HFF-Myc (cell line): Measurements from ENCODE around the gene CHD3.

Experiments used
- DNase-seq: peaks from one replicate; pipeline ENCODE4 v3.0.0-alpha.2; 2011; ENCODE audit warnings: low read depth; ENCODE audit errors: extremely low read depth
- H3K4me3 ChIP-seq: replicated peaks from 2 replicates; pipeline ENCODE4 v1.5.1; 2011; ENCODE audit warnings: low read depth, mild to moderate bottlenecking, control low read depth, low read length
- TF ChIP-seq, protein P1 (sequence below): IDR thresholded peaks from 2 replicates; pipeline ENCODE4 v1.5.1; 2012; ENCODE audit warnings: mild to moderate bottlenecking, low read depth, low read length, control low read depth; ENCODE audit errors: missing control alignments

The CHD3 gene

DNA sequence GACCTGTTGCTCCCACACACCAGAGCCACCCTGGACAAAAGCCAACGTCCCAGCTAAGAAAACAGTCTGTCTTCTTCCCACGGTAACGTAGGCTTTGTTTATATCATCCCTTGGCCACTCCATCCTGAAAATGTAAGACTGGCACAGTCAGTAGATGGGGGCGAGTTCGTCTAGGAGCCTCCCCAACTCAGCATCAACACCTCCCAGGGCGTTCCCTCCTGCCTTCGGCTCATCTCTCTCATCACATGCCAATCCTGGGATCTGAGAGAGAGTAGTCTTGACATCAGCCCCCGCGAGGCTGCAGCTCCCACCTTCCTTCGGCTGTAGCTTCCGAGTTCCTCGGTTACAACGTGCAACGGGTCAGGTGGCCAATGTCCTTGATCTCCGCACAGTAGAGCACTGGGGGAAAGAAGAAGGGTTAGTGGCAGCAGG, 26.6 kb downstream of the CHD3 start:
- TF ChIP-seq, protein P1, sequence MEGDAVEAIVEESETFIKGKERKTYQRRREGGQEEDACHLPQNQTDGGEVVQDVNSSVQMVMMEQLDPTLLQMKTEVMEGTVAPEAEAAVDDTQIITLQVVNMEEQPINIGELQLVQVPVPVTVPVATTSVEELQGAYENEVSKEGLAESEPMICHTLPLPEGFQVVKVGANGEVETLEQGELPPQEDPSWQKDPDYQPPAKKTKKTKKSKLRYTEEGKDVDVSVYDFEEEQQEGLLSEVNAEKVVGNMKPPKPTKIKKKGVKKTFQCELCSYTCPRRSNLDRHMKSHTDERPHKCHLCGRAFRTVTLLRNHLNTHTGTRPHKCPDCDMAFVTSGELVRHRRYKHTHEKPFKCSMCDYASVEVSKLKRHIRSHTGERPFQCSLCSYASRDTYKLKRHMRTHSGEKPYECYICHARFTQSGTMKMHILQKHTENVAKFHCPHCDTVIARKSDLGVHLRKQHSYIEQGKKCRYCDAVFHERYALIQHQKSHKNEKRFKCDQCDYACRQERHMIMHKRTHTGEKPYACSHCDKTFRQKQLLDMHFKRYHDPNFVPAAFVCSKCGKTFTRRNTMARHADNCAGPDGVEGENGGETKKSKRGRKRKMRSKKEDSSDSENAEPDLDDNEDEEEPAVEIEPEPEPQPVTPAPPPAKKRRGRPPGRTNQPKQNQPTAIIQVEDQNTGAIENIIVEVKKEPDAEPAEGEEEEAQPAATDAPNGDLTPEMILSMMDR = no peak
- DNase-seq = peak; percentile 10
- H3K4me3 ChIP-seq = peak overlapping the region; percentile 58

DNA sequence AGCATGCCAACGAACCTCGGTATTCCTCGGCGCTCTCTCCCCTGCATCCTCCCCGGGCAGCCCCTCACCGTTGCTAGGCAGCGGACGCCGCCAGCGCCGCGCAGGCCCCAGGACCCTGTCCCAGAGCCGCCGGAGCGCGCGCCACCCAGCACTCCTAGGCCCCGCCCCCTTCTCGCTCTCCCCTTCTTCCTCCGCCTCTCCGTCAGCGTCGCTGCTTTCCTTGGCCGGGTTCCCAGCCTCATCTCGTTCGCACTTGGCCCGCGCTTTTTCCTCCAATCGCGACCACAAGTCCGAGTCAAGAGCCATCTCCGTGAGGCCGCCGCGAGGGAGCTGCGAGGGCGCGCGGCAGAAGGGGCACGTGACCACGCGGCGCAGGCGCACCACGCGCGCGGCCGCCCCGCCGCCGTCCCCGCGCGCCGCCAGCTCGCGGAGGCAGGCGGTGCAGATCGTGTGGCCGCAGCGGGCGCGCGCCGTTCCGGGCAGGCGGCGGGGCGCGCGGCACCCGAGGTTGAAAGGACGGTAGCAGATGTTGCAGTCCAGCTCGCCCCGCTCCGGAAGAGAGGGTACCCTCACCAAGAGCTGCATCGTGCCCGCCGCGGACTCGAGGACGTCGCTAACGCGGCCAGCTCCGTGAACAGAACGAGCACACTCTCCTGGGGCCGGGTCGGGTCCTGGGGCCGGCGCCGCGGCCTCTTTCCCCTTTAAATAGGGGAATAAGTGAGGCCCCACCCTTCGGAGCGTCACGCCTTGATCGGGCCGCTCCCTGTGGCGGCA, 27.2 kb downstream of the CHD3 start, which contains the start of gene RNF227:
Gene RNF227 (minus strand): TSS at position 679 of the 774 bp plus-strand sequence. CDS start 94 bp downstream, at position 585.
- DNase-seq = peak; percentile 87
- TF ChIP-seq, protein P1 = no peak
- H3K4me3 ChIP-seq = peak within 1 kb of the TSS; percentile 58

DNA sequence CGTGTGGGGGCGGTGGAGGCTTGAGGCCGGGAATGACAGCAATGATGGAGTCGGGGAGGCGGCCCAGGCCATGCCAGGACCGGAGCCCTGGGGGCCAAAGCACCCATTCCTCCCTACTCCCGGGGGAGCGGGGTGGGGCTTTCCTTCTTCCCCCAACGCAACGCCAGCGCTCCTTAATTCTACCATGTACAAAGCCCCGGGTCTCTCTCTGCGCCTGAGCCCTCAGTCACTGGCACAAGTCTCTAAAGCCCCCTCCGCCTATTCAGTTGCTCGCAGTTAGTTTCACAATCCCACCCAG, 27.7 kb downstream of the CHD3 start:
- TF ChIP-seq, protein P1 = no peak
- DNase-seq = no peak
- H3K4me3 ChIP-seq = peak overlapping the region; percentile 38

DNA sequence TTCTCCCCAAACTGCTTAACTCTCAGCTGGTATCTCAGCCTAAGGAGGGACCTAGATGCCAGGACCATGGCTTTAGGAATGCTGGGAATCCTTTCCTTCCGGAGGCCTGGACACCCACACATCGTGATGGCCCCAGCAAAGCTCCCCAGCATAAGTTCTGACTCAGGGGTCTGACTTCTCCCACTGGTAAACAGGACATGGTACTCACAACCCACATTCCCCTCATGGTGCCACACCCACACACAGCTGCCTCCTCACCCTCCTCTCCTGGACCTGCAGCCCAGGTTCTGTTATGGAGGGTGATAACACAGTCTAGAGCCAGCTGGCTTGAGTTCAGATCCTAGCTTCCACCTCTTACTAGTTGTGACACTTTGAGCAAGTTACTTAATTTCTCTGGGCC, 28.2 kb downstream of the CHD3 start:
- peak; percentile 5 for DNase-seq
- TF ChIP-seq, protein P1 = no peak
- H3K4me3 ChIP-seq = peak overlapping the region; percentile 38

DNA sequence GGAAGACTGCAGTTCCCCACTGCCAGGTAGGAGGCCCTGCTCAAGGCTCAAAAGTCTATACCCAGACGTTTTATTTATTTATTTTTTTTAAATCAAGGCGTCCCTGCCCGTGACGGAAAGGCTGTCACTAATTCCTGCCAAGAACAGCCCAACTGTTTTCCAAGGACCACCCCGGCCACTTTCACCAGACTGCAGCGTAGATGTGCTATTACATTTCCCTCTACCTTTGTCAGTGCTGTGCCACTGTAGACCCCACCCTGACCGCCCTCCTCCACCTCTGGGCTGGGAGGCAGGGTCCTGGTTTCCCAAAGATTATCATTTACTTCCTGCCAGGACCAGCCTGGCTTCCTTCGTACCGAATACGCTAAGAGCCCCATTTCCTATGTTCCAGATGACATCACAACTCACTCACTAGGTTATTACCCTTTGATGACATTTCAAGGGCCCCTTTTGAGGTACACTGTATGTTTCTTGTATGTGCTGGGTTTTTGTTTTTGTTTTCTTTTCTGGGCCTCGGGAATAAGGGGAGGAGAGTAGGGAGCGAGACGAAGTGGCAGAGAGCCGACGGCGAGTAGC, 33.8 kb downstream of the CHD3 start:
- H3K4me3 ChIP-seq = 0 out of 2 replicates have a peak overlapping the region, but pooled peaks have one; percentile 20
- DNase-seq = no peak
- TF ChIP-seq, protein P1 = no peak

DNA sequence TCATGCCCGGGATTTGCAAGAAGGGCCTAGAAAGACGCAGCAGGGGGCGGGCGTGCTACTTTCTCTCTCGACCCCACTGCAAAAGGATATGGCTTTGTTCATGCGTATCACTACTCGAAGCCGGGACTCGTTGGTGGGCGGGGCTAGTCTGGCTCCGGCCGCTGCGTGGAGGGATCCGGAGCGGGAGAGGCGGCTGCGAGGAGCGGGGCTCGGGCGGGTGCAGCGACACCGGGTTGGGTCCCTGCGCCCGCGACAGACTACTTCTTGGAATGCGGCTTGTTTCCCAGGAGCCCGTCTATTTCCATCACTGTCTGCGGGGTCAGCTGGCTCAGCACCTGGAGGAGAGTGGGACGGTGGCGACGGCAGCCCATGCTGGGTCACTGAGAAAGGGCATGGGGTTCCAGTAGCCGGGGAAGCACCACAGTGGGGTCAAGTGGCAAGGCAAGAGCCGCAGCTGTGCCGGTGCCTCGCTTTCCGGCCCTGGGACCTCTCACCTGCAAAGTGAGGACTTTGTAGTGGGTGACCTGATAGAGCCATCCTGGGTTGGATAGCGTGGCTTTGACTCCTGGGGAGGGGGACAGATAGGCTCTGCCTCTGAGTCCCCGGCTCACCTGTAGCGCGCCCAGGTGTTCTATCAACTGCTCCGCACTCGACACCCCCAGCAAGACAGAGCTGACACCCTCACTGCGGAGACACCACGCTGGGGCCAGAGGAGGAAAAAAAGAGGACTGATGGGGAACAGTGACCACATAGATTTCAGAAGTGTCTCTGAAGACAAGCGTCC, 34.4 kb downstream of the CHD3 start:
- TF ChIP-seq, protein P1 = no peak
- peak; percentile 22 for DNase-seq
- H3K4me3 ChIP-seq = peak overlapping the region; percentile 20; the same call in 1 of the 2 replicates
